Mucosa of rectum (tissue), 2 donors: ENCODE results near the gene CCSER1.
"Not testable (repeated sequence)": the region's sequence is repeated elsewhere in the genome, so short reads cannot be mapped to it uniquely, and the experiment has no call there.

ENCODE experiments used
- H3K27ac ChIP-seq, 2 donors: one replicate each; pipeline ENCODE4 v1.7.0; 2013; ENCODE audit warnings: inconsistent platforms in 2 of 2, low read depth in 2 of 2, low read length in 2 of 2
- H3K27me3 ChIP-seq, 2 donors: one replicate each; pipeline ENCODE4 v1.7.0; 2013; ENCODE audit warnings: low read length in 2 of 2; ENCODE audit not compliant: control insufficient read depth in 2 of 2, insufficient read depth in 2 of 2
- H3K36me3 ChIP-seq, 2 donors: one replicate each; pipeline ENCODE4 v1.7.0; 2013; ENCODE audit warnings: low read length in 2 of 2; ENCODE audit not compliant: control insufficient read depth in 2 of 2, insufficient read depth in 2 of 2
- H3K4me1 ChIP-seq, 2 donors: one replicate each; pipeline ENCODE4 v1.7.0; 2013; ENCODE audit warnings: low read length in 2 of 2, mild to moderate bottlenecking in 1 of 2; ENCODE audit not compliant: control insufficient read depth in 2 of 2, insufficient read depth in 2 of 2
- H3K4me3 ChIP-seq, 2 donors: one replicate each; pipeline ENCODE4 v1.7.0; 2013; ENCODE audit warnings: low read length in 2 of 2
- H3K9ac ChIP-seq, 2 donors: one replicate each; pipeline ENCODE4 v1.7.0; 2013; ENCODE audit warnings: low read length in 2 of 2, low read depth in 1 of 2, mild to moderate bottlenecking in 1 of 2
- H3K9me3 ChIP-seq, 2 donors: one replicate each; pipeline ENCODE4 v1.7.0; 2013; ENCODE audit warnings: low read length in 2 of 2; ENCODE audit not compliant: control insufficient read depth in 2 of 2
- donor health status: healthy.
- donor health status: Normal muscosa, but diverticular disease.

CCSER1 gene

GRCh38 chr4:91127192-91127591 is 1000.0 kb downstream of the CCSER1 start:
- H3K27ac ChIP-seq: no peak overlapping the region

GRCh38 chr4:91127831-91128230 is 1000.6 kb downstream of the CCSER1 start:
- H3K4me1 ChIP-seq: no peaks in the 10 kb centered on the region
- no peak overlapping the region for H3K27ac ChIP-seq
- no peaks in the 10 kb centered on the region for H3K9me3 ChIP-seq
- no peaks in the 10 kb centered on the region for H3K27me3 ChIP-seq
- H3K36me3 ChIP-seq: no peaks in the 10 kb centered on the region
- no peak overlapping the region for H3K4me3 ChIP-seq
- H3K9ac ChIP-seq: no peak overlapping the region

More at GRCh38 chr4:91127192-91127591, 1000.0 kb downstream of the CCSER1 start:
- Histone ChIP-seq H3K4me3 (no peak overlapping the region), H3K9me3 (no peaks in the 10 kb centered on the region), H3K36me3 (no peaks in the 10 kb centered on the region), H3K4me1 (no peaks in the 10 kb centered on the region), H3K27me3 (no peaks in the 10 kb centered on the region), H3K9ac (no peak overlapping the region)

GRCh38 chr4:91128519-91128918 is 1001.3 kb downstream of the CCSER1 start:
- Histone ChIP-seq H3K4me1 (no peaks in the 10 kb centered on the region), H3K4me3 (no peak overlapping the region), H3K27ac (no peak overlapping the region), H3K9ac (no peak overlapping the region), H3K36me3 (no peaks in the 10 kb centered on the region), H3K27me3 (no peaks in the 10 kb centered on the region), H3K9me3 (no peaks in the 10 kb centered on the region)

- H3K9me3 ChIP-seq: no peaks in the 10 kb centered on the region
- no peaks in the 10 kb centered on the region for H3K4me1 ChIP-seq
- H3K27me3 ChIP-seq: no peaks in the 10 kb centered on the region
- no peak overlapping the region for H3K27ac ChIP-seq
- no peak overlapping the region for H3K9ac ChIP-seq
- no peak overlapping the region for H3K4me3 ChIP-seq
- H3K36me3 ChIP-seq: no peaks in the 10 kb centered on the region
Measured at GRCh38 chr4:91147067-91147466, 1019.9 kb downstream of the CCSER1 start.

- H3K27me3 ChIP-seq, H3K4me3 ChIP-seq, H3K9ac ChIP-seq, H3K9me3 ChIP-seq, H3K36me3 ChIP-seq, H3K27ac ChIP-seq, H3K4me1 ChIP-seq: not testable (repeated sequence)
Measured at GRCh38 chr4:91154041-91154440, 1026.8 kb downstream of the CCSER1 start.

GRCh38 chr4:91167864-91168653 is 1040.9 kb downstream of the CCSER1 start:
- not testable (repeated sequence) for H3K9ac ChIP-seq, H3K4me3 ChIP-seq, H3K36me3 ChIP-seq, H3K9me3 ChIP-seq, H3K27me3 ChIP-seq, H3K4me1 ChIP-seq, H3K27ac ChIP-seq

- Histone ChIP-seq H3K4me1 (no peaks in the 10 kb centered on the region), H3K36me3 (no peaks in the 10 kb centered on the region)
Measured at GRCh38 chr4:91170768-91171167, 1043.6 kb downstream of the CCSER1 start.

GRCh38 chr4:91171217-91171616 is 1044.0 kb downstream of the CCSER1 start:
- no peak overlapping the region for H3K9ac ChIP-seq
- no peak overlapping the region for H3K27ac ChIP-seq
- H3K4me1 ChIP-seq: no peaks in the 10 kb centered on the region
- no peaks in the 10 kb centered on the region for H3K36me3 ChIP-seq
- no peaks in the 10 kb centered on the region for H3K27me3 ChIP-seq
- H3K9me3 ChIP-seq: no peaks in the 10 kb centered on the region
- no peak overlapping the region for H3K4me3 ChIP-seq

More at GRCh38 chr4:91170768-91171167, 1043.6 kb downstream of the CCSER1 start:
- Histone ChIP-seq H3K4me3 (no peak overlapping the region), H3K27me3 (no peaks in the 10 kb centered on the region), H3K9ac (no peak overlapping the region), H3K9me3 (no peaks in the 10 kb centered on the region), H3K27ac (no peak overlapping the region)

GRCh38 chr4:91185061-91185460 is 1057.9 kb downstream of the CCSER1 start:
- H3K27me3 ChIP-seq: not testable (repeated sequence)

GRCh38 chr4:91198951-91199350 is 1071.8 kb downstream of the CCSER1 start:
- H3K27ac ChIP-seq: no peak overlapping the region
- H3K27me3 ChIP-seq: no peaks in the 10 kb centered on the region
- H3K9ac ChIP-seq: no peak overlapping the region
- H3K4me1 ChIP-seq: no peaks in the 10 kb centered on the region
- no peaks in the 10 kb centered on the region for H3K36me3 ChIP-seq
- peak overlapping the region in 1 of 2 donors; percentile 51 for H3K4me3 ChIP-seq
- no peaks in the 10 kb centered on the region for H3K9me3 ChIP-seq

More at GRCh38 chr4:91185061-91185460, 1057.9 kb downstream of the CCSER1 start:
- H3K4me3 ChIP-seq, H3K4me1 ChIP-seq, H3K9me3 ChIP-seq, H3K36me3 ChIP-seq, H3K27ac ChIP-seq, H3K9ac ChIP-seq: not testable (repeated sequence)
